Activated T-helper 1 cell treated with anti-CD3 and anti-CD28 coated beads, Interleukin-2, amount 50 U/mL, for 16 hours (primary cell): ENCODE data around the gene JDP2.

Experiments
- DNase-seq, 2 donors: peaks; one replicate each; pipeline ENCODE4 v3.0.0-alpha.2; 2020; ENCODE audit warnings: low read depth in 1 of 2, low spot score in 1 of 2

The JDP2 gene

DNA sequence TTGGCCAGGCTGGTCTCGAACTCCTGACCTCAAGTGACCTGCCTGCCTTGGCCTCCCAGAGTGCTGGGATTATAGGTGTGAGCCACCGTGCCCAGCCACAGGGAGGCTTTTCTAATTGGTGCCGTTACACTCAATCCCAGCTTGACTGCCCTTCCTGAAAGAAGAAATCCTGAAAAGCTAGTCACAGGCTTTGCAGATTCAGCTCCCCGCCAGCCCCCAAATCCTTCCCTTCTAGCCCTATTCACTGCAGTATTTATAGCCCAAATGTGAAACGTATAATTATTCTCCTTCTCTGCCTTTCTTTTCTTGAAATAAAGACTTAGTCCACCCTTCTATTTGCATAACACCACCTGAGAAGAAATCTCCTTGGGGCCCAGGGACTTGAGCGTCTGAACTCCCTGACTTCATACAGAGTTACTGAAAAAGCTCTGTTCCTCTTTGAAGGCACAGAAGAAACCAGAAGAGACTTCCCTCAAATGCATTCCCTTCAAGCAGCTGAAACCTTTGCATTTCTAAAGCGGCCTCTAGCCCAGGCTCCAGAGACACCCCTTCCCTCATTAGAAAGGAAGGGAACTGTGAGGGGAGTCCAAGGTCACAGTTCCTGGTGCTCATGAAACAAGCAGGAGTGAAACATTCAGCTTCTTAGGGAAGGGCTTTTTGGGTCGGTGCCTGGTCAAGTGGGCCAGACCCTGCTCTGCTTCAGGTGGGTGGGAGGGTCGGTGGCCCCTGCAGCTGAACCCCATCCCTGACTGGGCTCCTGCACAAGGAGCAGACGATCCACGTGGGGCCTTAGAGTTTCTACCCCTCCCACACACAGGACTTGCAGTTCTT is 52.2 kb downstream of the JDP2 start:
- no peak for DNase-seq

GRCh38 chr14:75482366-75482765 is 54.5 kb downstream of the JDP2 start:
- no peak for DNase-seq

GRCh38 chr14:75484711-75485429 is 57.0 kb downstream of the JDP2 start:
- no peak for DNase-seq

DNA sequence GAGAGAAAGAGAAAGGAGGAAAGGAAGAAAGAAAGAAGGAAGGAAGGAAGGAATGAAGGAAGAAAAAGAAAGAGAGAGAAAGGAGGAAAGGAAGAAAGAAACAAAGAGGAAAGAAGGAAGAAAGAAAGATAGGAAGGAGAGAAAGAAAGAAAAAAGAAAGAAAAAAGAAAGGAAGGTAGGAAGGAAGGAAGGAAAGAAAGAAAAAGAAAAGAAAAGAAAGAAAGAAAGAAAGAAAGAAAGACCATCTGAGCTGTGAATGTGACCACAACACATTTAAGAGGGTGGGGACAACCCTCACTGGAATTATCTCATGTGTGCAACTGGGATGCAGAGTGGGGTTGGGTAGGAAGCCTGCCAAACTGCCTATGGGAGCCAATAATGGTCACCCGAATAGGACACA is 58.5 kb downstream of the JDP2 start:
- no peak for DNase-seq

- no peak for DNase-seq
These were observed 59.4 kb downstream of the JDP2 start for GRCh38 chr14:75487155-75487671.

- DNase-seq = no peak
These were observed 61.6 kb downstream of the JDP2 start for GRCh38 chr14:75489480-75489837.

DNA sequence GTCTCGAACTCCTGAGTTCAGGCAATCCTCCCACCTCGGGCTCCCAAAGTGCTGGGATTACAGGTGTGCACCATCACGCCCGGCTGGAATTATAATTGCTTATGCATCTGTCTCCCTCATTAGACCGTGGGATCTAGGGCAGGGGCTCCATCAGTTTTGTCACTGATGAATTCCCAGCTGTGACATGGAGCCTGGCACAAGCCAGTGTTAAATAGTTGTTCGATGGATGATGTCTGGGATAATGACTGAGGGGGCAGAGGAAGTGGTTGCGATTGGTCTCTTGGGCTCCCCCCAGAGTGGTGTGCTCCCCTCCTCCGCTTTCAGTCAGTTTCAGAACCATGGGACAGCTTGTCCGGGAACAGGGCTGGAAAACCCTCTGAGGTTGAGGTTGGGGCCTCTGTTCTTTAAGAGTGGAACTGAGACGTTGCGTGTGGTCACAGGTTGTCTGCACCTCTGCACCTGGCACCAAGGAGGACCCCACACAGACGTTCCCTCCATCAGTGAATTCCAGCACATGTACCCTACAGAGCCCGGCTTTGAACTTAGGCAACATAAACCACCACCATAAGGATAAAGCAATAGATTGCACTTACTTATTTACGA is 63.7 kb downstream of the JDP2 start:
- no peak for DNase-seq

- DNase-seq = no peak
These were observed 65.2 kb downstream of the JDP2 start for GRCh38 chr14:75492832-75493591.

- no peak for DNase-seq
These were observed 65.8 kb downstream of the JDP2 start for GRCh38 chr14:75493592-75494087.

DNA sequence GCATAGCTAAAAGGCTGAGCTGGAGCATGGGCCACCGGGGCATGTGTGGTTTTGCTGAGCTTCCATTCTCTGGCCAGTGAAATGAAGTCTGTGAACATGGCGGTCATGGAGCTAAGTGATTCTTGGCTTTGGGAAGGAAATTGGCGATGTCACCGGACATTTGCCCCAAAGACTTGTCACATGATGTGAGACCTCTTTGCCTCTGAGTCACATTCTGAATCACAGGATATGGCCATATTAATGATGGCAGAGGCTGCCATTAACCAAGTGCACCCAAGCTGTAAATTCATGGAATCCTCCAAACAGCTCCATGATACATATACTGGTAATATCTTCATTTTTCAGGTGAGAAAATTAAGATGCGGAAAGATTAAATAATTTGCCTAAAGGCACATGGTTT is 67.1 kb downstream of the JDP2 start:
- DNase-seq = no peak

DNA sequence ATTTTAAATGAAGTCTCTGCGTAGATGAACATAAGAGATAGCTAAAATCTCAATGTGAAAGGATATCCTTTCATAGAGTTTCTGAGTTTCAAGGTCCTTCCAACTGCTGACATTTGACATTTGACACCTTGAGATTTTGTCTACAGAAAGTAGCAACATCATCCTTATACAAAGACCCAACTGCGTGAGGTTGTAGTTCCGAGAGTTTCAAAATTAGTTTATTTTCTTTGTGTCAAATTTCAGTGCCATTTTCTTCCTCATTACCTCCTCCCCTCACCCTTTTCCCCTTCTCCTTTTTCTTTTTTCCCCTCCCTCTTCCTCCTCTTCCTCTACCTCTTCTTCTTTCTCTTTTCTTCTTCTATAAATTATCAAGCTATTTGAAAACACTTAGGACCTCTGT is 67.6 kb downstream of the JDP2 start:
- no peak for DNase-seq

GRCh38 chr14:75495882-75496281 is 68.1 kb downstream of the JDP2 start:
- DNase-seq = no peak

DNA sequence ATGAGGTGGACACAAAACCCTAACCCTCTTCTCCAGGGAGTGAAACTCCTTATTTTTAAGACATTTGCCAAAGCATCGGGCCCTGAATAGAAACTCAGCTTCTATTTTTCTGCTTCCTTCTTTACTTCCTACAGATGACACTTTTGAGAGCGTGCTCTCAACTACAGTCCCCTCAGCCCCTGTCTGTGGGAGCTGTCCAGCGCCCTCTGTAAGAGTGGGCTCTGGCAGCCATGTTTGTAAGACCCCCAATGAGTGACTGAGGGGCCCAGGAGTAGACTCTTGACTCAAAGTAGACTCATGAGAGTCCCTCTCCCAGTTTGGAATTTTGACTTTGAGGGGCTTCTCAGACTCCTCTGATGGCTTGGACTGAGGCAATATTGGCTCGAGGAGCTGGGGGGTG is 68.9 kb downstream of the JDP2 start:
- DNase-seq = no peak

DNA sequence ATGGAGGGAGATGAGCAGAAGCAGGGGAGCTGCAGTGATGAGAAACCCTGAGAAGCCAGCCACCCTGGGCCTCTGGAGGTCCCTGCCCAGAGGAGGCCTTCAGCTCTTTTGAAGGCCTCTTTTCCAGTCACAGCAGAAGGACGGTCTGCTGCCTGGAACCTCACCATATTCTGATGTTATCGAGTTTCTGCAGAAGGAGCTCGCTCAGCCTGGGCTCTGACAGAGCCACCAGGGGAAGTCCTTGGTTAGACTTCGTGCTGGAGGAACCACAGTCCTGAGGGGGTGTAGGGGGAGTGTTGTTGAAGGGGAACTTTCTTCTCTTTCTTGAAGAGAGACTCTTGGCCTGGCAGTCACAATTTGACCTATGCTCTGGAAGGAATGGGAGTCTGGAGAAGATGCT is 69.4 kb downstream of the JDP2 start:
- DNase-seq = no peak

DNA sequence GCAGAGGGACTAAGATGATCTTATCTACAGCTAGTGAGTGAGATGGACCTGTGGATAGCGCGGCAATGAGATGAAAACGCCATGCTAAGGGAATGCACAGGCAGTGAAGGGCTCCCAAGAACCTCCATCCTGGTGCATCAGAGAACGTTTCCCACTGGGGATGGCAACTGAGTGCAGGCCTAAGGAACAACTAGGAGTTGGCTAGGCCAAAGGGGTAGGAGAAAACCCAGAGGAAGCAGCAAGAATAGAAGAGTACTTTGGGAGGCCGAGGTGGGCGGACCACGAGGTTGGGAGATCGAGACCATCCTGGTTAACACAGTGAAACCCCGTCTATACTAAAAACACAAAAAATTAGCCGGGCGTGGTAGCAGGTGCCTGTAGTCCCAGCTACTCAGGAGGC is 69.9 kb downstream of the JDP2 start:
- no peak for DNase-seq

DNA sequence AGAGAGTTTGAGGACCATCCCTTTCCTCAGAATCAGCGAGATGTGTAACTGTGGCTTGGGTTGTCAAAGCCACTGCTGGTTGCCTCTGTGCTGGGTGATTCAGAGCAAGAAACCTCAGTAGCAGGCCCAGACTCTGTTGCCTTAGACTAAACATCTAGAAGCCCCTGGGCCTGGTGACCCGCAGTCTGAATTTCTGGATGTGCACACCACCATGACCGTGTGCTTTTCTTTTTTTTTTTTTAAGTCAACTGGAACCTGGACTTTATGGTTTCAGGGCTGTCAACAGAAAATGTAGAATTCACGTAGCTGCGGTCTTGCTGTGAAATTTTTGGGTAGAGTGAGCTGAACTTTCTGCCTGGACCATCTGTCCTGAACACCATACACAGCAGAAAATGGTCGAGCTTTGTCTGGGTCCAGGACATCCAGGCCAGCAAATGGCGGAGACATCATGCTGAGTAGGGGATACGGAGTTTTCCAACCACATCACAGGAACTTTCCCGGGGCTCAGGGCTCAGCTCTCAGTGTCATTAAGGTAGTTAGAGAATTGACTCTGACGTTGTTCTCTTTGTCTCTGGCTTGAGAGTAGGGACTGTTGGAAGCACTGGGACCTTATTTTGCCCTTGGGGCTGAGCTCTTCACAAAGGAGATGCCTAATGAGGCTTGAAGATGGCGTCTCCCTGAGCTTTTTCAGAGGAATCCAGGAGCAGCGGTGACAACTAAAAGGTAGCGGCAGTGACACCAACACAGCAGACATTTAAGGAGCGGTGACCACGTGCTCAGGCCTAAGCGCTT is 71.5 kb downstream of the JDP2 start:
- no peak for DNase-seq

DNA sequence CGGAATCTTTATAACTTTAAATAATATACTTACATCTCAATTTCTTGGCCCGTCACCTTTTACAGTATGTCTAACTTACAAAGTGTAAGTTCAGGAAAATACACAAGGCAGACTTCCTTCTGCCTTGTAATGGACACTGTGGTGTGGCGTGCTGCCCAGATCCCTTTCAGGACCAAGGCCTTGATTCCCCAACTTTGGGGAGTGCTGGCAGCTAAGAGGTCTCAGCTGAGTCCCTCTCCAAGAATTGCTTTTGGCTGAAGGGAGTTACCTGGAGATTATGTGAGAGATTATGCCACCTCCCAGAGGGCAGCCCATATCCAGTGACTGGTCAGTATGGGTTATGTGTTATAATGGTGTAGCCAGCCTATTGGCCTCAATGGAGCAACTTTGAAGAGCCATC is 73.3 kb downstream of the JDP2 start:
- DNase-seq = no peak

GRCh38 chr14:75504411-75504810 is 76.6 kb downstream of the JDP2 start:
- DNase-seq = no peak

GRCh38 chr14:75506930-75507329 is 79.1 kb downstream of the JDP2 start:
- no peak for DNase-seq

- DNase-seq = no peak
These were observed 82.7 kb downstream of the JDP2 start for GRCh38 chr14:75510547-75510946.
